Fibroblast of skin of back (primary cell): ENCODE measurements around the gene B4GALNT3.

ENCODE experiments used
- DNase-seq: peaks from one replicate; pipeline ENCODE4 v3.0.0-alpha.2; 2013

The B4GALNT3 gene

GRCh38 chr12:510071-510825, 50.5 kb downstream of the B4GALNT3 start:
- no peak for DNase-seq

DNA sequence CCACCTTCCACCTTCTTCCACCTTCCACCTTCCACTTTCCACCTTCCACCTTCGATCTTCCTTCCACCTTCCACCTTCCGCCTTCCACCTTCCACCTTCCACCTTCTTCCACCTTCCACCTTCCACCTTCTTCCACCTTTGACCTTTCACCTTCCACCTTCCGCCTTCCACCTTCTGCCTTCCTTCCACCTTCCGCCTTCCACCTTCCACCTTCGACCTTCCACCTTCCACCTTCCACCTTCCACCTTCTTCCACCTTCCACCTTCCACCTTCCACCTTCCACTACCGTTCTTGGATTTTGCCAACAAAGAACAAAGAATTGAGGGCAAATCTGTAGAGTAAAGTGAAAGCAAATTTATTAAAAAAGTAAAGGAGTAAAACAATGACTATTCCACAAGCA, 53.2 kb downstream of the B4GALNT3 start:
- DNase-seq: no peak

GRCh38 chr12:513446-513845, 53.7 kb downstream of the B4GALNT3 start:
- DNase-seq: no peak

DNA sequence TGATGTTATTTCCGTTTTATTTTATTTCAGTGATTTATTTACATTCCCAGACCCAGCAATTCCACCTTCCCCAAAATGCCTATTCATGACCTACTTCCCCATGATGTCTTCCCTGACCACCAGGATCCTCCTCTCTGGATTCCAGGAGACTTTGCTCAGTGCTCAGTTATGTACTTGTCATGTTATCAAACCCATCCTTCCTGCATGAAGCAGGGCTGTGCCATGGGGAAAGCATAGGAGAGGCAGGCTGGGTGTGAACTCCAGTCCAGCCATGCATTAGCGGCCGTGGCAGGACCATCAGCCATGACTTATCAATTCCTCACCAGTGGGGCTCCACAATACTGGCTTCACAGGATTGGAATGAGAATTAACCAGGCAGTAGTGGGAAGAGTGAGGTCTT, 57.8 kb downstream of the B4GALNT3 start:
- DNase-seq: peak; percentile 32

DNA sequence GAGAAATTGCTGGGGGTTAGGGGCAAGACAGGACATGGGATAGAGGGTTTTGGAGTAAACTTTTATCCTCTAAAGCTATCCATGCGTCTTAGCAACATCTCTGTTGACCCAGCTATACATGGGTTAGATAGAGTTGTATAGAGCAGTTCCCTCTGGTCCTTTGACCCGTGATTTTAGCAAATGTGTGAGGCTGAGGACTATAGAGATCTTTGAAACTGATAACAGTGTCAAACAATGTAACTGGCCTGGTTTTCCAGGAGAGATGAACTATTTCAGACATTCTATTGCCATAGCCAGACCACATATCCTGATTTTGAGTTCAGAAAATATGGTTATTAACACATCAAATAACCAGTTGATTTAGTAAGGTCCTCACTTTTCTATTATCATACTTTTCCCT, 60.4 kb downstream of the B4GALNT3 start:
- no peak for DNase-seq

DNA sequence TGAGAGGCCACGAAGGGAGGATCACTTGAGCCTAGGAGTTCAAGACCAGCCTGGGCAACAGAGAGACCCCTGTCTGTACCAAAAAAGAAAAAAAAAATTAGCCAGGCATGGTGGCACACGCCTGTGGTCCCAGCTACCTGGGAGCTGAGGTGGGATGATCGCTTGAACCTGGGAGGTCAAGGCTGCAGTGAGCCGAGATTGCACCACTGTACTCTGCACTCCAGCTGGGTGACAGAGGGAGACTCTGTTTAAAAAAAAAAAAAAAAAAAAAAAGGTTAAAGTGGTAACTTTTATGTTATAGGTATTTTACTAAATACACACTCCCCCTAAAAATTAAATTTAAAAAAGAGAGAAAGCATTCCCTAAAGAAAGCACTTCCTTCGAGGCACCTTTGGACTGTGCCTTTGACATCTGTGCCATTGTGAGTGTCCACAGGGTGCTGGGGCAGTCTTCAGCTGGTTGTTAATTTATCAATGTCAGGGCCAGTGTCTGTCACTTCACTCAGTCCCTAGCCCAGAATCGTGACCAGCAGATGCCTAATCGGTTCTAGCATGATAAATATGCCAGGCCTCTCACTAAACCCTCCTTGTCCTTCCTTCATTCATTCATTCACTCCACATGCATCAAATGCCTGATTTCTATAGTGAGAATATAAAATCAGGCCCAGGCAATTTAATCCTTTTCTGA, 63.1 kb downstream of the B4GALNT3 start:
- no peak for DNase-seq

GRCh38 chr12:524167-524951, 64.6 kb downstream of the B4GALNT3 start:
- DNase-seq: no peak

DNA sequence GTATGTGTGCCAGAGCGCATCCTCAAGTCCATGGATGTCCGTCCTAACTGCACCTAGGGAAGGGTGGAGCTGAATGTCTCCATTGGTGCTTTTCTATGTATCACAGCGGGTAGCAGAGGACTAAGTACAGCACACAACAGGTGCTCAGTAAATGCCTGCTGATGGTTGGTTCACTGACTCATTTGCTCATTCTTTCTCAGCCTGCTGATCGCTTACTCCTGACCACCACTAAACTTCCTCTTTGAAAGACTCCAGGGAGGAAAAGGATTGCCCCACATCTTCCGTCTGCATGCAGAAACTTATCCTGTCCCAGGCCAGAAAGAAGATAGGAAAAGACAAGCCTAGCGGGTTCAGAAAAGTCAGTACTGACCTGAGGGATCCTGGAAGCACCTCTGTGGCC, 66.3 kb downstream of the B4GALNT3 start:
- DNase-seq: no peak

- DNase-seq: no peak
These were observed 67.5 kb downstream of the B4GALNT3 start for GRCh38 chr12:527241-527640.

DNA sequence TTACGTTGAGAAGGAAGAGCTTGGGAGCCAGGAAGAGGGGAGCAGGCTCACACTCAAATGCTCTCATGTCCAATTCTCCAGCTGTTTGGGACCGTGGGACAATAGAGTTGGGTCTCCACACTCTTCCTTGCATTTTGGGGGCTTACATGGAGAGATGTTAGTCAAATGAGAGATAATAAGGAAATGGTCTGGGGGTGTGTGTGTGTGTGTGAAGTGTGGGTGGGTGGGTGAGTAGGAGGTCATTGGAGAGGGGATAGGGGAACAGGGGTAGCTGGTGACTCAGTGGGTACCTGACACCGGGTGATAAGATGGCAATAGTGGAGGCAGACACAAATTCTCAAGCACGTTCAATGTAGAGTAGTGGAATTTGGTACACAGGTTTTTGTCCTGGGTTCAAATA, 68.0 kb downstream of the B4GALNT3 start:
- no peak for DNase-seq

GRCh38 chr12:530308-530707, 70.6 kb downstream of the B4GALNT3 start:
- peak; percentile 40 for DNase-seq

GRCh38 chr12:530821-531220, 71.1 kb downstream of the B4GALNT3 start:
- DNase-seq: no peak

- DNase-seq: peak; percentile 62
These were observed 72.3 kb downstream of the B4GALNT3 start for GRCh38 chr12:531951-532585.

GRCh38 chr12:532908-533565, 73.3 kb downstream of the B4GALNT3 start:
- DNase-seq: peak; percentile 89

GRCh38 chr12:533718-534117, 74.0 kb downstream of the B4GALNT3 start:
- no peak for DNase-seq

- no peak for DNase-seq
These were observed 74.5 kb downstream of the B4GALNT3 start for GRCh38 chr12:534216-534615.

DNA sequence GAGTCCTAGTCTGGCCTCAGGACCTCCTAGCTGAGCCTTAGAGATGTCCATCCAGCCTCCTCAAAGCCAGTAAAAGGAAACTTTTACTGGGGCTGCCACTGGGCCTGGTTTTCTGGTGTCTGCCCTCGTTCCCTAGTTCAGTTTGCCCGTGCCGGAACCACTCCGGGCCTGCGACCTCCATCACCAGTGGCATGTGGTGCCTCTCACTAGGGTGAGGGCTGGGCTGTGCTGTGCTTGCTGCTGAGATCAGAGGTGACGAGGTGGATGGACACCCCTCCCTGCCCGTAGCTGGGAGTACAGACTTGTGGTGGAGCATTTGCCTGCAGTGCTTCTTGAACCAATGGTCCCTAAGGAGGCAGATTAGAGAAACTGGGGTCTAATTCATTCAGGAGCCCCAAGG, 75.7 kb downstream of the B4GALNT3 start:
- DNase-seq: no peak

GRCh38 chr12:536751-537245, 77.1 kb downstream of the B4GALNT3 start:
- DNase-seq: no peak

DNA sequence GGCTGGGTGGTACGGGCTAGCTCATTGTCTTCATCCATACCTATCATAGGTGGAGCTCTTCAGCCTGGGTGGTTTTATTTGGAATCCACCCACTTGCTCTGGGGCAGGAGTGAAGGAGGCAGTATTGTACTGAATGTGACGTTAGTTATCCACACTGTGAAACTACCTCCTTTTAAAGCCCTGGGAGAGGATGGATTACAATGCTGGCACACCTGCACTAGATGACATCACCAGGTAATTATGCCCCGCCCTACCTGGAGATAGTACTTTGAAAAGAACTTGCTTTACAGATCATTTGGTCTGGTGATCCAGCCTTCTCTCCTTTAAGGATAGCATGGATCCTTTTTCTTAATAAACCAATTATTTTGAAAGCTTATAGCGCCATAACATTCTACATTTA, 78.0 kb downstream of the B4GALNT3 start:
- no peak for DNase-seq

DNA sequence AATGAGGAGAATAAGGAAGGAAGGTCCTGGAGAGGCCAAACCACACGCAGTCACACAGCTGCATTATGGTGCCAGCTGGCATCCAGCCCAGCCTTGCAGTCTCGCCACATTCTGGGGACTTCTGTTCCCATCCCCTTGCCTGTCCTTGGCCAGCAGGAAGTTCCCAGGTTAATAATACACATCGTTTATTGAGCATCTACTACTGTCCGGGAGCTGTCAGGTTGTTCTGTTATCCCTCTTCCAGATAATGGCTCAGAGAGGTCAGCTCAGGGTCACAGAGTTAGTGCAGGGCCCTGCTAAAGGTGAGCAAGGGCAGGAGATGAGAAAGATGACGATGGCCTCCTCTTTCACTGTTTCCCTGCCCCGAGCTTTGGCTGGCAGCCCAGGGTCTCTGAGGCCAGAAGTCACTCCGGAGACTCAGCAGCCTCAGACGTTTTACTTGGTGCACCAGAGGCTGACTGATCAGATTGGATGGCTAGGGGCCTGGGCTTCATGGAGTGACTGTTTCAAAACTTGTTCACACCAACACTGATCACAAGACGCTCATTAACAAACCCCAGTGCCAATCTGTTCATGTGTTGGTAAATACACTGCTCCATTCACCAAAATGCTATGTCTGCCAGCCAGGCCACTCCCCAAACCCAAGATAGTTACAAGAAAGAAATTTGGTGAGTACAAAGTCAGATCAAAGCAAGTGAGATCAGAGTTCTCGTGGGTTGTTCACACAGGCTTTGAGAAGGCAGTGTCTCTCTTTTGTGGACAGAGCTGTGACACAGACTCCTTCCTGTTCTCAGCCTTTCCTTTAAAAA, 79.2 kb downstream of the B4GALNT3 start:
- peak; percentile 58 for DNase-seq

GRCh38 chr12:539540-540310, 80.0 kb downstream of the B4GALNT3 start:
- DNase-seq: no peak
